ENCODE measurements around the gene GSK3B. TPM values are rescaled to one million over a fixed set of nuclear protein-coding genes. Genes with fewer than 3 reads are reported as not detected.

Gene GSK3B
- total RNA-seq, 3 donors from 2014 or later: 28.3 to 29.2 (median 28.5) TPM

Other genes with a start within 250 kb of the GSK3B start
- under 1 TPM; 0.10 to 0.38 (median 0.16) TPM for gene GPR156, start 190.8 kb upstream of the GSK3B start, total RNA-seq